ENCODE measurements around the gene ST6GALNAC5.

The ST6GALNAC5 gene

GRCh38 chr1:77039111-77039510 lies 171.8 kb downstream of the ST6GALNAC5 start:
- DNase-seq (ENCODE audit: low read depth): no peak
- no peak overlapping the region for H3K4me3 ChIP-seq (ENCODE audit: low read length)
- TF ChIP-seq CTCF (conservative IDR thresholded peaks at IDR 0.05; ENCODE audit: low read length): no peak

DNA sequence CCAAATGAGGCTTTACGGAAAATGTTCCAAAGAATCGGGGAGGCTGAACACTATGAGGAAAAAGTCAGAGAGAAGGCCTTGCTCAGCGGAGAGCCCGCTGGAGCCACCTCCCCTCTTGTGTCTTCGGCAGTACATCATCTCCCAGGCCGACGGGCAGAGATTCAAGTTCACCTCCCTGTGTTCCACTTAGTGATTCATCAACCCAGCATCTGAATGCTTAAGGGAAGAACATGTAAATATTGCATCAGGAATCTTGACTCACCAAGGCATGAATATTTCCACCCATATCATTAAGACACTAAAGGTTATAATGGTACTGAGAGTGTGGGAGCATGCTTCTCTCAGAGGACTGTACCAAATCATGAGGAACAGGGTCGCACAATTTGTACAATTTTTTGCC lies 172.5 kb downstream of the ST6GALNAC5 start:
- no peak overlapping the region for H3K4me3 ChIP-seq (ENCODE audit: low read length)
- peak; percentile 97 for DNase-seq (ENCODE audit: low read depth)
- no peak for TF ChIP-seq CTCF (conservative IDR thresholded peaks at IDR 0.05; ENCODE audit: low read length)

GRCh38 chr1:77040826-77041225 lies 173.5 kb downstream of the ST6GALNAC5 start:
- TF ChIP-seq CTCF (conservative IDR thresholded peaks at IDR 0.05; ENCODE audit: low read length): no peak
- H3K4me3 ChIP-seq (ENCODE audit: low read length): no peak overlapping the region
- DNase-seq (ENCODE audit: low read depth): no peak

DNA sequence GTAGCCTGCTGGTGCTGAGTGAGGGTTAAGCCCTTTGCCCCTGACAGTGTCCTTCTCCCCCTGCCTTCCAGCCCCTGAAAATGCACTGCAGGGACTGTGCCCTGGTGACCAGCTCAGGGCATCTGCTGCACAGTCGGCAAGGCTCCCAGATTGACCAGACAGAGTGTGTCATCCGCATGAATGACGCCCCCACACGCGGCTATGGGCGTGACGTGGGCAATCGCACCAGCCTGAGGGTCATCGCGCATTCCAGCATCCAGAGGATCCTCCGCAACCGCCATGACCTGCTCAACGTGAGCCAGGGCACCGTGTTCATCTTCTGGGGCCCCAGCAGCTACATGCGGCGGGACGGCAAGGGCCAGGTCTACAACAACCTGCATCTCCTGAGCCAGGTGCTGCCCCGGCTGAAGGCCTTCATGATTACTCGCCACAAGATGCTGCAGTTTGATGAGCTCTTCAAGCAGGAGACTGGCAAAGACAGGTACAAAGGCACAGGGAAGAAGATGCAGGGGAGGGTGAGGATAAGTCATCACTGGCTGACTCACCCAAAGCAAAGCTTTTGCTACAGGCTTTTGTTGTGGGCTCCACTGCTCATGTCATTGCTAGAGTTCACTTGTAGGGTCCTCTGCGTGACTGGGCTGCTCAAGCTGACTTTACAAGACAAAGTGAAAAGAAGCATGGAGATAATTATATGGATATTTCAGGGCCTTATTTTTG lies 177.0 kb downstream of the ST6GALNAC5 start:
- DNase-seq (ENCODE audit: low read depth): no peak
- no peak overlapping the region for H3K4me3 ChIP-seq (ENCODE audit: low read length)
- no peak for TF ChIP-seq CTCF (conservative IDR thresholded peaks at IDR 0.05; ENCODE audit: low read length)

- DNase-seq (ENCODE audit: low read depth): no peak
- TF ChIP-seq CTCF (conservative IDR thresholded peaks at IDR 0.05; ENCODE audit: low read length): no peak
- no peak overlapping the region for H3K4me3 ChIP-seq (ENCODE audit: low read length)
These were observed 180.3 kb downstream of the ST6GALNAC5 start for GRCh38 chr1:77047575-77047974.

- H3K4me3 ChIP-seq (ENCODE audit: low read length): no peak overlapping the region
- TF ChIP-seq CTCF (conservative IDR thresholded peaks at IDR 0.05; ENCODE audit: low read length): no peak
- DNase-seq (ENCODE audit: low read depth): no peak
These were observed 180.8 kb downstream of the ST6GALNAC5 start for GRCh38 chr1:77047978-77048614.

GRCh38 chr1:77048615-77049005 lies 181.3 kb downstream of the ST6GALNAC5 start:
- TF ChIP-seq CTCF (conservative IDR thresholded peaks at IDR 0.05; ENCODE audit: low read length): no peak
- DNase-seq (ENCODE audit: low read depth): no peak
- no peak overlapping the region for H3K4me3 ChIP-seq (ENCODE audit: low read length)
